Muscle layer of duodenum (tissue), 2 donors: ENCODE data around the gene PSMC3.

Experiments used
- H3K27ac ChIP-seq: one replicate; pipeline ENCODE4 v1.7.0; 2013; ENCODE audit warnings: mild to moderate bottlenecking, low read length
- H3K27me3 ChIP-seq: one replicate; pipeline ENCODE4 v1.7.0; 2013; ENCODE audit warnings: low read depth, mild to moderate bottlenecking, control low read depth, low read length
- H3K36me3 ChIP-seq, 2 donors: one replicate each; pipeline ENCODE4 v1.7.0; 2013; ENCODE audit warnings: low read length in 2 of 2, control low read depth in 1 of 2, mild to moderate bottlenecking in 1 of 2; ENCODE audit not compliant: insufficient read depth in 2 of 2, control insufficient read depth in 1 of 2
- H3K4me1 ChIP-seq, 2 donors: one replicate each; pipeline ENCODE4 v1.7.0; 2013; ENCODE audit warnings: low read length in 2 of 2, mild to moderate bottlenecking in 2 of 2, control low read depth in 1 of 2, moderate library complexity in 1 of 2; ENCODE audit not compliant: insufficient read depth in 2 of 2, control insufficient read depth in 1 of 2
- H3K4me3 ChIP-seq, 2 donors: one replicate each; pipeline ENCODE4 v1.7.0; 2013; ENCODE audit warnings: low read length in 2 of 2, low read depth in 1 of 2, mild to moderate bottlenecking in 1 of 2
- H3K9me3 ChIP-seq, 2 donors: one replicate each; pipeline ENCODE4 v1.7.0; 2013; ENCODE audit warnings: low read length in 2 of 2, control low read depth in 1 of 2, mild to moderate bottlenecking in 1 of 2; ENCODE audit not compliant: control insufficient read depth in 1 of 2
- donor health status: healthy.

Gene PSMC3

GRCh38 chr11:47378010-47378835, 48.0 kb downstream of the PSMC3 start, which contains the start of gene SPI1:
Gene SPI1, minus strand, starts transcription at chr11:47378547. Its CDS starts 194 bp downstream, at chr11:47378353.
- Histone ChIP-seq H3K4me1 (no peaks in the 10 kb centered on the region), H3K27me3 (no peaks in the 10 kb centered on the region), H3K27ac (peak within 1 kb of the TSS; percentile 77), H3K36me3 (no peaks in the 10 kb centered on the region), H3K4me3 (peak within 1 kb of the TSS; percentile 50 to 55), H3K9me3 (no peaks in the 10 kb centered on the region)

- no peaks in the 10 kb centered on the region for H3K36me3 ChIP-seq
- no peaks in the 10 kb centered on the region for H3K4me1 ChIP-seq
- peak overlapping the region; percentile 77 for H3K27ac ChIP-seq
- H3K4me3 ChIP-seq: peak overlapping the region; percentile 50 to 55
- no peaks in the 10 kb centered on the region for H3K27me3 ChIP-seq
- no peaks in the 10 kb centered on the region for H3K9me3 ChIP-seq
These were observed 48.6 kb downstream of the PSMC3 start for GRCh38 chr11:47377571-47378009.

GRCh38 chr11:47376525-47377371, 49.5 kb downstream of the PSMC3 start:
- H3K27ac ChIP-seq: peak overlapping the region; percentile 77
- H3K4me1 ChIP-seq: no peaks in the 10 kb centered on the region
- peak overlapping the region; percentile 50 to 55 for H3K4me3 ChIP-seq
- no peaks in the 10 kb centered on the region for H3K9me3 ChIP-seq
- no peaks in the 10 kb centered on the region for H3K27me3 ChIP-seq
- no peaks in the 10 kb centered on the region for H3K36me3 ChIP-seq

- Histone ChIP-seq H3K4me3 (peak overlapping the region; percentile 50 to 55), H3K27me3 (no peaks in the 10 kb centered on the region), H3K4me1 (no peaks in the 10 kb centered on the region), H3K9me3 (no peaks in the 10 kb centered on the region), H3K27ac (no peak overlapping the region), H3K36me3 (no peaks in the 10 kb centered on the region)
These were observed 50.1 kb downstream of the PSMC3 start for GRCh38 chr11:47376107-47376524.

GRCh38 chr11:47375546-47376085, 50.6 kb downstream of the PSMC3 start:
- H3K36me3 ChIP-seq: no peaks in the 10 kb centered on the region
- H3K9me3 ChIP-seq: no peaks in the 10 kb centered on the region
- H3K4me1 ChIP-seq: no peaks in the 10 kb centered on the region
- no peak overlapping the region for H3K27ac ChIP-seq
- H3K4me3 ChIP-seq: peak overlapping the region; percentile 21 to 50
- H3K27me3 ChIP-seq: no peaks in the 10 kb centered on the region

GRCh38 chr11:47375020-47375419, 51.2 kb downstream of the PSMC3 start:
- H3K27me3 ChIP-seq: no peaks in the 10 kb centered on the region

GRCh38 chr11:47374720-47375019, 51.6 kb downstream of the PSMC3 start:
- H3K27me3 ChIP-seq: no peaks in the 10 kb centered on the region
- H3K27ac ChIP-seq: no peak overlapping the region
- no peaks in the 10 kb centered on the region for H3K9me3 ChIP-seq
- H3K36me3 ChIP-seq: no peaks in the 10 kb centered on the region
- H3K4me1 ChIP-seq: no peaks in the 10 kb centered on the region
- peak overlapping the region in 1 of 2 donors; percentile 50 for H3K4me3 ChIP-seq

More at GRCh38 chr11:47375020-47375419, 51.2 kb downstream of the PSMC3 start:
- Histone ChIP-seq H3K4me1 (no peaks in the 10 kb centered on the region), H3K36me3 (no peaks in the 10 kb centered on the region), H3K4me3 (peak overlapping the region; percentile 21 to 50), H3K27ac (no peak overlapping the region), H3K9me3 (no peaks in the 10 kb centered on the region)

- H3K36me3 ChIP-seq: no peaks in the 10 kb centered on the region
- no peaks in the 10 kb centered on the region for H3K4me1 ChIP-seq
- no peak overlapping the region for H3K27ac ChIP-seq
These were observed 52.1 kb downstream of the PSMC3 start for GRCh38 chr11:47373876-47374719.

GRCh38 chr11:47372422-47372821, 53.8 kb downstream of the PSMC3 start:
- Histone ChIP-seq H3K9me3 (no peaks in the 10 kb centered on the region), H3K4me3 (no peak overlapping the region), H3K4me1 (no peaks in the 10 kb centered on the region), H3K36me3 (no peaks in the 10 kb centered on the region), H3K27ac (no peak overlapping the region), H3K27me3 (no peaks in the 10 kb centered on the region)

More at GRCh38 chr11:47373876-47374719, 52.1 kb downstream of the PSMC3 start:
- Histone ChIP-seq H3K4me3 (no peak overlapping the region), H3K9me3 (no peaks in the 10 kb centered on the region), H3K27me3 (no peaks in the 10 kb centered on the region)

- Histone ChIP-seq H3K4me3 (no peak overlapping the region), H3K9me3 (no peaks in the 10 kb centered on the region), H3K36me3 (no peaks in the 10 kb centered on the region), H3K4me1 (no peaks in the 10 kb centered on the region), H3K27ac (no peak overlapping the region), H3K27me3 (no peaks in the 10 kb centered on the region)
These were observed 56.6 kb downstream of the PSMC3 start for GRCh38 chr11:47369676-47370075.
